HG02943 (cell line): ENCODE data around the gene RADIL.
"Not testable (repeated sequence)": the region's sequence is repeated elsewhere in the genome, so short reads cannot be mapped to it uniquely, and the experiment has no call there.

ENCODE experiments used
- ATAC-seq: cut with Tn5 transposase; IDR thresholded peaks from one replicate; pipeline ENCODE4 v1.9.1; 2021; ENCODE audit warnings: mild to moderate bottlenecking, low read depth, moderate library complexity; ENCODE audit not compliant: unreplicated experiment

RADIL gene, protein sequence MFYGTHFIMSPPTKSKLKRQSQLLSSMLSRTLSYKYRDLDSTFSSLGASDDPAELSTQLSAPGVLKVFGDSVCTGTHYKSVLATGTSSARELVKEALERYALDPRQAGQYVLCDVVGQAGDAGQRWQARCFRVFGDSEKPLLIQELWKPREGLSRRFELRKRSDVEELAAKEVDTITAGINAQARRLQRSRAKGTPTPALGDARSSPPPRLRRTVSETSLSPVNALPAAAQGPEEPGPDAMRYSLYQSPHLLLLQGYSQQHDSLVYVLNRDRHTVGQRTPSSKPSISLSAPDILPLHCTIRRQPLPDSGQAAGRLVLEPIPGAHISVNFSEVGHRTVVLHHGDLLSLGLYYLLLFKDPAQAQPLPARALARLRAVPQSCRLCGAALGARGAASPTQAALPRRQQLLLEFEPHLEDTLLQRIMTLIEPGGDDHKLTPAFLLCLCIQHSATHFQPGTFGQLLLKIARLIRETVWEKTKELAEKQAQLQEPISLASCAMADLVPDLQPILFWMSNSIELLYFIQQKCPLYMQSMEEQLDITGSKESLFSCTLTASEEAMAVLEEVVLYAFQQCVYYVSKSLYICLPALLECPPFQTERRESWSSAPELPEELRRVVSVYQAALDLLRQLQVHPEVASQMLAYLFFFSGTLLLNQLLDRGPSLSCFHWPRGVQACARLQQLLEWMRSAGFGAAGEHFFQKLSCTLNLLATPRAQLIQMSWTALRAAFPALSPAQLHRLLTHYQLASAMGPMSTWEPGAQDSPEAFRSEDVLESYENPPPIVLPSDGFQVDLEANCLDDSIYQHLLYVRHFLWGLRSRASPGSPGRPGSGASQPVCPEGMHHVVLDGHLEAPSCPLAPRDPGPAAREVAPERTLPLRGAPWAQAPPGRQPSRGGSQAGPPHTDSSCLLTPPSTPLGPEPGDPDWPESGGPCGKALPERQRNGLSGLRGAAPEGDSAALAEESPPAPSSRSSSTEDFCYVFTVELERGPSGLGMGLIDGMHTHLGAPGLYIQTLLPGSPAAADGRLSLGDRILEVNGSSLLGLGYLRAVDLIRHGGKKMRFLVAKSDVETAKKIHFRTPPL

DNA sequence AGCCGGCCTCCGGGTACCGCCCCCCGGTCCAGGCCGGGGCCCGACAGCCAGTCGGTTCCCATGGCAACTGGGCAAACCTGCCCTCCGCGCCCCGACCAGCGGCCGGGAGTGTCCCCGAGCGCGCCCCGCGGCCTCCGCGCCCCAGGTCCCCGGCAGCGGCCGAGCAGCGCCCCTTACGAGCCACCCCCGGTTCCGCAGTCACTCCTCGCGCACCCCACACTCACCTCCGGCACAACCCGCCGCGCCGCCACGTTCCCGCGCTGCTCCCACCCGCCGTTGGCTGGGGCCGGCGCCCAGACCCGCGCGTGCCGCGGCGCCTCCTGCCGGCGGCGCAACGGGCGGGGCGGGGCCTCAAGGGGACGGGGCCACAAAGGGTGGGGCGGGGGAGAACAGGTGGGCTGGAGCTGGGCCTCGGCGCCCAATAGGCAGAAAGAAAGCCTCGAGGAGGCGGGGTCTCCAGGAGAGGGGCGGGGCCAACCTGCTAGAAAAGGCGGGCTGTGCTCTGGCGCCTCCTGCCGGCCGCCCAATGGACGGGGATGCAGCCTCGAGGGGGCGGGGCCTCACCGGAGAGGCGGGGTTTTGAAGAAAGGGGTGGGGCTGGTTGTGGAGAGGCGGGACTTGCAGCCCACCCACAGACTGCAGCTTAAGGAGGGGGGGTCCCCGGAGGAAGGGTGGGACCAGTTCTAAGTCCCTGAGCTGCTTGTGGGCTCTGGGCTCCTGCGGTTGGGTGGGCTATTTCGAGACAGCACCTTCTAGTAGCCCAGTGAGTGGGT lies at the start of gene RADIL:
Gene RADIL, minus strand, starts transcription at position 345 of the 773 bp plus-strand sequence. CDS start 5,577 bp downstream, outside the sequence.
- ATAC-seq: no peak

GRCh38 chr7:4931943-4932342 lies 48.4 kb upstream of the RADIL start:
- no peak for ATAC-seq

- ATAC-seq: no peak
These were observed 45.5 kb upstream of the RADIL start for GRCh38 chr7:4929005-4929404.

GRCh38 chr7:4928445-4928844 lies 44.9 kb upstream of the RADIL start:
- ATAC-seq: no peak

GRCh38 chr7:4919969-4920766 lies 36.7 kb upstream of the RADIL start:
- ATAC-seq: no peak

DNA sequence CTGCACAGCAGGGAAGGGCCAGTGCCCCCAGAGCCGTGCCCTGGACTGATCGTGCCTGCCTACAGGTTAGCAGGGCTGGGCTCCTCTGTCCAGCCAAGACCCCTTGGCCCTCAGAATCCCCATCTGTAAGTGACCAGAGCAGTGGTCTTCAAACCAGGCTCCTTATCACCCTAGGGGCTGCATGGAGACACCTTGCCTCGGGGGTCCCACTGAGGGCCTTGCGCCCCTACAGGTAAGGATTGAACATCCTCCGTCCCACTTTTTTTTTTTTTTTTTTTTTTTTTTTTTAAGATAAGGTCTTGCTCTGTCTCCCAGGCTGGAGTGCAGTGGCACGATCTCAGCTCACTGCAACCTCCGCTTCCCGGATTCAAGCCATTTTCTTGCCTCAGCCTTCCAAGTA lies 32.6 kb upstream of the RADIL start:
- no peak for ATAC-seq

DNA sequence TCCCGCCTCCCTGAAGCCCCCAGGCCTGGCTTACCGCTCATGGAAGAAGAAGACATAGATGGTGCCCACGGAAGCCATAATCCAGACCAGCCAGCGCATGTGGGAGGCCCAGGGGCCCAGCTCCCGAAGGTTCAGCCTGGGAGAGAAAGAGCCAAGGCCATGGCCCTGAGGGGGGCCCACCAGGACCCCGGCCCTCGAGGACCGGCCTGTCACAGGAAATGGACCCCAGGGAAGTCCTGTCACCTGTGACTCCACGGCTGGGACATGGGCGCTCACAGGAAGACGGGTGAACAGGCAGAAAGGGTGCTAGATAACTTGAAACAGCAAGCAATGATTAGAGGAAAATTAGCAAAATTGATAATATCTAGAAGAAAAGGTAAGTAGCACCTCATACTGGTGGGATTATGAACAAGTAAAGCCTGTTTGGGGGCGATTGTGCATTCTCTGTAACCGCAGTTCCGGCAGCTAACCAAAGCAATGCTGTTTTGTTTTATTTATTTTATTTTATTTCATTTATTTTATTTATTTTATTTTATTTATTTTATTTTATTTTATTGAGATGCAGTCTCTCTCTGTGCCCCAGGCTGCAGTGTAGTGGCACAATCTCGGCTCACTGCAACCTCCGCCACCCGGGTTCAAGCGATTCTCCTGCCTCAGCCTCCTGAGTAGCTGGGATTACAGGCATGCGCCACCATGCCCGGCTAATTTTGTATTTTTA lies 27.8 kb upstream of the RADIL start:
- no peak for ATAC-seq

DNA sequence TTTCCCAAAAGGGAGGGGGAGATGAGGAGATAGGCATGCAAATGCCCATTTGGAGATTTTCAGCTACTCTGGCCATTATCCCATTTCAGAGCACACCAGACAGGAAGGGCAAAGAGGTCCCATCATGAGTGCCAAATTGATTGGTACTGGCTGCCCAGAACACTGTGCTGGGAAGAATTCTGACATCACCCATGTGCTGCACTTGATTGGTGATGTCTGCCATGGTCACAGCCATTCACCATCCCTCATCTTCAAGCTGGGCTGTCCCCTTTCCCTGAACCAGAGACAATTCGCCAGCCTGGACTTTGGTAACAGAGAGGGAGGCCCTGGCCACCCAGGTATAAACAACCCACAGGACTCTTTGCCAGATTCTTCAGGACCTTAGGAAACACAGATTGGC lies 23.2 kb upstream of the RADIL start:
- no peak for ATAC-seq

- no peak for ATAC-seq
These were observed 21.7 kb upstream of the RADIL start for GRCh38 chr7:4905171-4905570.

- no peak for ATAC-seq
These were observed 20.8 kb upstream of the RADIL start for GRCh38 chr7:4904346-4904745.

DNA sequence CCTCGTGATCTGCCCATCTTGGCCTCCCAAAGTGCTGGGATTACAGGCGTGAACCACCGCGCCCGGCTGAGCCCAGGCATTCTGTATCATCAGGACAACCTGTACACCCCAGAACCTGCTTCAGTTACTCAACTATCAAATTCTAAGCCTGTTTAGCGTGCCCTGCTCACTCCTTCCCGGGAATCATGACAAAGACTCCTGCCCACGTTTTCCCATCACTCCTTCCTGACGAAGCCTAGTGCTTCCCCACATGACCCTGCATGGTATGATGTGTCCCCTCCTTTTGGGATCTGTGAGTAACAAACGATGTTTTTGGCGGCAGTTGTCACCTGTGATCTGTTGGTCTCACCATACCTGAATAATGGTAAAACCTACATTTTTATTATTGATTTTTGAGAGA lies 12.2 kb upstream of the RADIL start:
- no peak for ATAC-seq

DNA sequence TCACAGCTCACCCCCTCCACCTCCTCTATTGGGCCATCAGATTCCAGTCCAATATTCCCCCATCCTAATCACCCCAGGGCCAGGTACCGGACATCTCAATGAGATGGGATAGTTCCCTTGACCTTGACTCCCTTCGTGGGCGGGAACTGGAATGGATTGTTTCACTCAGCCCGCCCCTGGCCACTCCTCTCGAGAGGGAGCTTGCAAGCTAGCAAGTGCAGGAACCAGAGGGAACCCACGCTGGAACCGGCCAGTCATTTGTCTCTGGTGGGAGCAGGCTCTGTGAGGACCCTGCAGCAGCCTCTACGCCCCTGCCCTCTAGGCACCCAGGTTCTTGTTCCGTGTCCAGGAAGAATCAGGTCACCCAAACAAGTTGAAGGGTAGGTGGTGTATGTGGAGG lies 11.0 kb upstream of the RADIL start:
- ATAC-seq: no peak

DNA sequence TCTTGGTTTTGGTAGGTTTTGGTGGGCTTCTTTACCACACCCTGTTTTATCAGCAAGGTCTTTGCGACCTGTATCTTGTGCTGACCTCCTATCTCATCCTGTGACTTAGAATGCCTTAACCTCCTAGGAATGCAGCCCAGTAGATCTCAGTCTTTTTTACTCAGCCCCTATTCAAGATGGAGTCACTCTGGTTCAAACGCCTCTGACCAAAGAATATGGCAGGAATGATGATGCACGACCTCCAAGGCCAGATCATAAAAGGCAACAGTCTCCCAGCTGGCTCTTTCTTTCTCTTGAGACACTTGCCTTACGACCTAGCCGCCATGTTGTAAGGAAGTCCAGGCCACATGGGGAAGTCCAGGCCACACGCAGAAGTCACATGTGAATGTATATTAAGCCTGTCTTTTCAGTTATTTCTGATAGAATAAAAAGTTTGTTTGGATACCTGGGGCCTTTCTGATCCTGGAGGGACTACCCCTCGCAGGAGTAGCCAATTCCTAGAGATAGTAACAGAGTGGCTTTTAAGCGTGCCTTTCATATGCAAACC lies 10.5 kb upstream of the RADIL start:
- ATAC-seq: no peak

- not testable (repeated sequence) for ATAC-seq
These were observed 9.7 kb upstream of the RADIL start for GRCh38 chr7:4893188-4893587.

DNA sequence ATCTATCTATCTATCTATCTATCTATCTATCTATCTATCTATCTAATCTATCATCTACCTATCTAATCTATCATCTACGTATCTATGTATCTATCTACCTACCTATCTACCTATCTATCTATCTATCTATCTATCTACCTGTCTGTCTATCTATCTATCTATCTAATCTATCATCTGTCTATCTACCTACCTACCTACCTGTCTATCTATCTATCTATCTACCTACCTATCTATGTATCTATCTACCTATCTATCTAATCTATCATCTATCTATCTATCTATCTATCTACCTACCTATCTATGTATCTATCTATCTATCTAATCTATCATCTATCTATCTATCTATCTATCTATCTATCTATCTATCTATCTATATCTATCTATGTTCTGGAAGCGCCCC lies 8.0 kb upstream of the RADIL start:
- ATAC-seq: not testable (repeated sequence)

GRCh38 chr7:4889682-4890081 lies 6.2 kb upstream of the RADIL start:
- no peak for ATAC-seq

DNA sequence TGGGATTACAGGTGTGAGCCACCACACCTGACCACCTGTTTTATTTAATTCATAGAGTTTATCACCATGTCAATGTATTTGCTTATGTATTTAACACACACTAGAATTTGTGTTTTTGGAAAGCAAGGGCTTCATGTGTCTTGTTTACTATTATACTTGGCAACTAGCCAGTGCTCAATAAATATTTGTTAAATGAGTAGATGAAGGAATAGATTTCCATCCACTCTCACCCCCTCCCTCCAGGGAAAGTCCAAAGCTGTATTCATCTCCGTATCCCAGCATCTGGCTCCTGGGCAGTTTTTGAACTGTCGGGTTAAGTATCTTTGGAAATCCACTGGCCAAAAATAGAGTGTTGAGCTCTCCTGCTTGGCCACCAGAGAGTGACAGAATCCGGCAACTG lies 4.6 kb upstream of the RADIL start:
- no peak for ATAC-seq

- no peak for ATAC-seq
These were observed 3.2 kb upstream of the RADIL start for GRCh38 chr7:4886671-4887070.

DNA sequence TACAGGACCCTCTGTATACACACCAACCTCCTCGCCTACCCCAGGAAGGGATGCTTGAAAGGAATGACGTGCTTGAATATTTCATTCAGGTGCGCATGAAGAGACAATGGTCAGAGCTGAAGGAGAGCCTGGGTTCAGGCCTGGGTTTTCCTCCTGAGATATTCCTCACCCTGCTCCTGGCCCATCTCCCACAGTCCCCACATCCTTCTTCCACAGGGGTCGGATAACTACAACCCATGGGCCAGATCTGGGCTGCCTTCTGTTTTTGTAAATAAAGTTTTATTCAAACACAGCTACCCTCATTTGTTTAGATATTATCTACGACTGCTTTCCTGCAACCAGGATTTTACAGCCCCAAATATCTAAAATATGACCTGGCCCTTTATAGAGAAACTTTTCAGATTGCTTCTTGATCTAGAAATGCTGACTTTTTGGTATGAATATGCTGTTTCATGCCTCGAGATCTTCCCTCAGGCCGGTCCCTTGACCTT lies 1.8 kb upstream of the RADIL start:
- ATAC-seq: no peak
